ENCODE data around the gene UFD1. TPM values are rescaled to one million over a fixed set of nuclear protein-coding genes. Genes with fewer than 3 reads are reported as not detected.

Gene UFD1
- total and polyA plus RNA-seq, 9 of the 15 experiments (the other 6 are each of a cell fraction or from before 2014, with no cell fraction given): 238 to 645 (median 363) TPM

DNA sequence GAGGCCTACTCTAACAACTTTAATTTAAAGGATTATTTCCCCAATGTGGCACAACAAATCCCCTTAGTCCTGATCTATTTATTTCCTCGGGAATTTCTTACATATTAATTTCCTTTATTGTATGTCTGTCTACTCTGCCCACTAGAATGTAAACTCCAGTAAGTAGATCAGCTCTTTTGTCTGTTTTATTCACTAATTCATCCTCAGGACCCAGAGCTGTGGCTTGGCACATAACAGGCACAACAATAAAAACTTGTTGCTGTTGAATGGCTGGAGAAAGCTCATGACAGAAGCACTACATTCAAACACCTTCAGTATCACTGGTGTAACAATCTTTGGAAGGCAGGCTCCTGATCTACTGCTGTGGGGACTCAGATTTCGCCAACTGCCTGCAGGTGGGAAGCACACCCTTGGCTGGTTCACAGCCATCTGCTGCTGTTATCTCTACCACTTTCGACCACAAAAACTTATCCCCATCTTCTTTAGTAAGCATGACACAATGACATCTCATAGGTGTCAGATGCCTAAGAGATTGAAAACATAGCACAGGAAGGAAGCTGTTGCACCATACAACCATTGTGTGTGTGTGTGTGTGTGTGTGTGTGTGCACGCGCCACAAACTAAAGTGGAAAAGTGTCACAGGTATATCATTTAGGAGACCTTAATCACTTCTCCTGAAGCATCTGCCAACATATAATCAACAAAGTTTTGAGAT is 59.4 kb downstream of the UFD1 start (continued):
- TF ChIP-seq, protein P1, sequence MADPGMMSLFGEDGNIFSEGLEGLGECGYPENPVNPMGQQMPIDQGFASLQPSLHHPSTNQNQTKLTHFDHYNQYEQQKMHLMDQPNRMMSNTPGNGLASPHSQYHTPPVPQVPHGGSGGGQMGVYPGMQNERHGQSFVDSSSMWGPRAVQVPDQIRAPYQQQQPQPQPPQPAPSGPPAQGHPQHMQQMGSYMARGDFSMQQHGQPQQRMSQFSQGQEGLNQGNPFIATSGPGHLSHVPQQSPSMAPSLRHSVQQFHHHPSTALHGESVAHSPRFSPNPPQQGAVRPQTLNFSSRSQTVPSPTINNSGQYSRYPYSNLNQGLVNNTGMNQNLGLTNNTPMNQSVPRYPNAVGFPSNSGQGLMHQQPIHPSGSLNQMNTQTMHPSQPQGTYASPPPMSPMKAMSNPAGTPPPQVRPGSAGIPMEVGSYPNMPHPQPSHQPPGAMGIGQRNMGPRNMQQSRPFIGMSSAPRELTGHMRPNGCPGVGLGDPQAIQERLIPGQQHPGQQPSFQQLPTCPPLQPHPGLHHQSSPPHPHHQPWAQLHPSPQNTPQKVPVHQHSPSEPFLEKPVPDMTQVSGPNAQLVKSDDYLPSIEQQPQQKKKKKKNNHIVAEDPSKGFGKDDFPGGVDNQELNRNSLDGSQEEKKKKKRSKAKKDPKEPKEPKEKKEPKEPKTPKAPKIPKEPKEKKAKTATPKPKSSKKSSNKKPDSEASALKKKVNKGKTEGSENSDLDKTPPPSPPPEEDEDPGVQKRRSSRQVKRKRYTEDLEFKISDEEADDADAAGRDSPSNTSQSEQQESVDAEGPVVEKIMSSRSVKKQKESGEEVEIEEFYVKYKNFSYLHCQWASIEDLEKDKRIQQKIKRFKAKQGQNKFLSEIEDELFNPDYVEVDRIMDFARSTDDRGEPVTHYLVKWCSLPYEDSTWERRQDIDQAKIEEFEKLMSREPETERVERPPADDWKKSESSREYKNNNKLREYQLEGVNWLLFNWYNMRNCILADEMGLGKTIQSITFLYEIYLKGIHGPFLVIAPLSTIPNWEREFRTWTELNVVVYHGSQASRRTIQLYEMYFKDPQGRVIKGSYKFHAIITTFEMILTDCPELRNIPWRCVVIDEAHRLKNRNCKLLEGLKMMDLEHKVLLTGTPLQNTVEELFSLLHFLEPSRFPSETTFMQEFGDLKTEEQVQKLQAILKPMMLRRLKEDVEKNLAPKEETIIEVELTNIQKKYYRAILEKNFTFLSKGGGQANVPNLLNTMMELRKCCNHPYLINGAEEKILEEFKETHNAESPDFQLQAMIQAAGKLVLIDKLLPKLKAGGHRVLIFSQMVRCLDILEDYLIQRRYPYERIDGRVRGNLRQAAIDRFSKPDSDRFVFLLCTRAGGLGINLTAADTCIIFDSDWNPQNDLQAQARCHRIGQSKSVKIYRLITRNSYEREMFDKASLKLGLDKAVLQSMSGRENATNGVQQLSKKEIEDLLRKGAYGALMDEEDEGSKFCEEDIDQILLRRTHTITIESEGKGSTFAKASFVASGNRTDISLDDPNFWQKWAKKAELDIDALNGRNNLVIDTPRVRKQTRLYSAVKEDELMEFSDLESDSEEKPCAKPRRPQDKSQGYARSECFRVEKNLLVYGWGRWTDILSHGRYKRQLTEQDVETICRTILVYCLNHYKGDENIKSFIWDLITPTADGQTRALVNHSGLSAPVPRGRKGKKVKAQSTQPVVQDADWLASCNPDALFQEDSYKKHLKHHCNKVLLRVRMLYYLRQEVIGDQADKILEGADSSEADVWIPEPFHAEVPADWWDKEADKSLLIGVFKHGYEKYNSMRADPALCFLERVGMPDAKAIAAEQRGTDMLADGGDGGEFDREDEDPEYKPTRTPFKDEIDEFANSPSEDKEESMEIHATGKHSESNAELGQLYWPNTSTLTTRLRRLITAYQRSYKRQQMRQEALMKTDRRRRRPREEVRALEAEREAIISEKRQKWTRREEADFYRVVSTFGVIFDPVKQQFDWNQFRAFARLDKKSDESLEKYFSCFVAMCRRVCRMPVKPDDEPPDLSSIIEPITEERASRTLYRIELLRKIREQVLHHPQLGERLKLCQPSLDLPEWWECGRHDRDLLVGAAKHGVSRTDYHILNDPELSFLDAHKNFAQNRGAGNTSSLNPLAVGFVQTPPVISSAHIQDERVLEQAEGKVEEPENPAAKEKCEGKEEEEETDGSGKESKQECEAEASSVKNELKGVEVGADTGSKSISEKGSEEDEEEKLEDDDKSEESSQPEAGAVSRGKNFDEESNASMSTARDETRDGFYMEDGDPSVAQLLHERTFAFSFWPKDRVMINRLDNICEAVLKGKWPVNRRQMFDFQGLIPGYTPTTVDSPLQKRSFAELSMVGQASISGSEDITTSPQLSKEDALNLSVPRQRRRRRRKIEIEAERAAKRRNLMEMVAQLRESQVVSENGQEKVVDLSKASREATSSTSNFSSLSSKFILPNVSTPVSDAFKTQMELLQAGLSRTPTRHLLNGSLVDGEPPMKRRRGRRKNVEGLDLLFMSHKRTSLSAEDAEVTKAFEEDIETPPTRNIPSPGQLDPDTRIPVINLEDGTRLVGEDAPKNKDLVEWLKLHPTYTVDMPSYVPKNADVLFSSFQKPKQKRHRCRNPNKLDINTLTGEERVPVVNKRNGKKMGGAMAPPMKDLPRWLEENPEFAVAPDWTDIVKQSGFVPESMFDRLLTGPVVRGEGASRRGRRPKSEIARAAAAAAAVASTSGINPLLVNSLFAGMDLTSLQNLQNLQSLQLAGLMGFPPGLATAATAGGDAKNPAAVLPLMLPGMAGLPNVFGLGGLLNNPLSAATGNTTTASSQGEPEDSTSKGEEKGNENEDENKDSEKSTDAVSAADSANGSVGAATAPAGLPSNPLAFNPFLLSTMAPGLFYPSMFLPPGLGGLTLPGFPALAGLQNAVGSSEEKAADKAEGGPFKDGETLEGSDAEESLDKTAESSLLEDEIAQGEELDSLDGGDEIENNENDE (IDR thresholded peaks at IDR 0.05; ENCODE audit: low read depth, low read length): no peak
- no peak for TF ChIP-seq SREBF1 (IDR thresholded peaks at IDR 0.05; ENCODE audit: borderline replicate concordance, low read depth, low read length)
- TF ChIP-seq, protein P2, sequence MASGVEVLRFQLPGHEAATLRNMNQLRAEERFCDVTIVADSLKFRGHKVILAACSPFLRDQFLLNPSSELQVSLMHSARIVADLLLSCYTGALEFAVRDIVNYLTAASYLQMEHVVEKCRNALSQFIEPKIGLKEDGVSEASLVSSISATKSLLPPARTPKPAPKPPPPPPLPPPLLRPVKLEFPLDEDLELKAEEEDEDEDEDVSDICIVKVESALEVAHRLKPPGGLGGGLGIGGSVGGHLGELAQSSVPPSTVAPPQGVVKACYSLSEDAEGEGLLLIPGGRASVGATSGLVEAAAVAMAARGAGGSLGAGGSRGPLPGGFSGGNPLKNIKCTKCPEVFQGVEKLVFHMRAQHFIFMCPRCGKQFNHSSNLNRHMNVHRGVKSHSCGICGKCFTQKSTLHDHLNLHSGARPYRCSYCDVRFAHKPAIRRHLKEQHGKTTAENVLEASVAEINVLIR (CRISPR knock-in tag; IDR thresholded peaks at IDR 0.05): peak; percentile 59; the same call in 1 of the 2 replicates
